H1 (cell line): ENCODE measurements around the gene KCNT1. TPM values are rescaled to one million over a fixed set of nuclear protein-coding genes. Genes with fewer than 3 reads are reported as not detected.

Experiments used
- CTCF ChIA-PET: fragments of 300-600 bp; sonication (Branson Sonifier 250); formaldehyde crosslinking; loops from one replicate; lab custom pipeline; 2021; ENCODE audit not compliant: partially characterized antibody; lab: Charles Lee
- POLR2A ChIA-PET: fragments of 300-600 bp; sonication (Branson Sonifier 250); formaldehyde crosslinking; loops from one replicate; lab custom pipeline; 2021; ENCODE audit warnings: inconsistent platforms; ENCODE audit not compliant: partially characterized antibody; lab: Charles Lee
- DNase-seq, 2 experiments: peaks; one replicate each; pipeline versions ENCODE4 v3.0.0 to v3.0.0-alpha.2; 2010 to 2022; ENCODE audit warnings: low spot score in 2 of 2, low read depth in 1 of 2, mixed read lengths in 1 of 2
- FAIRE-seq: peaks from 2 replicates; lab custom pipeline; 2011; peaks lifted over from hg19 to GRCh38; lab: Jason Lieb, UNC
- H2AFZ ChIP-seq: 2 replicates; pipeline ENCODE4 v1.8.1; 2012; ENCODE audit warnings: low read length, inconsistent platforms
- H2AK5ac ChIP-seq: 2 replicates; pipeline ENCODE4 v1.6.1; 2013; ENCODE audit warnings: low read depth, low read length
- H2BK120ac ChIP-seq: replicated peaks from 2 replicates; pipeline ENCODE3; 2013; ENCODE audit warnings: low read depth, low read length, inconsistent platforms
- H2BK12ac ChIP-seq: 2 replicates; pipeline ENCODE4 v1.6.1; 2013; ENCODE audit warnings: low read depth, low read length
- H2BK15ac ChIP-seq: 2 replicates; pipeline ENCODE4 v1.6.1; 2013; ENCODE audit warnings: low read length
- H2BK20ac ChIP-seq: 2 replicates; pipeline ENCODE4 v1.6.1; 2013; ENCODE audit warnings: low read length
- H2BK5ac ChIP-seq: 2 replicates; pipeline ENCODE4 v1.6.1; 2013; ENCODE audit warnings: low read depth, low read length
- H3K14ac ChIP-seq: 2 replicates; pipeline ENCODE4 v1.6.1; 2013; ENCODE audit warnings: inconsistent platforms; ENCODE audit not compliant: insufficient read length
- H3K18ac ChIP-seq: 2 replicates; pipeline ENCODE4 v1.6.1; 2013; ENCODE audit warnings: low read length; ENCODE audit errors: extremely low read depth
- H3K23ac ChIP-seq: 2 replicates; pipeline ENCODE4 v1.6.1; 2013; ENCODE audit warnings: inconsistent platforms; ENCODE audit not compliant: insufficient read length
- H3K23me2 ChIP-seq: 2 replicates; pipeline ENCODE4 v1.6.1; 2013; ENCODE audit warnings: low read depth, low read length
- H3K27ac ChIP-seq: 2 replicates; pipeline ENCODE4 v1.6.1; 2011; ENCODE audit warnings: low read depth, low read length, inconsistent platforms
- H3K27me3 ChIP-seq, 4 experiments: replicated peaks in 1 of 4; 1 replicate in 1 of 4; 2 replicates in 3 of 4; pipeline versions ENCODE4 v1.6.1 to v1.8.1; 2011 to 2013; ENCODE audit warnings: low read length in 3 of 4, mild to moderate bottlenecking in 3 of 4, inconsistent platforms in 2 of 4, mixed read lengths in 2 of 4, moderate library complexity in 1 of 4; ENCODE audit not compliant: control insufficient read depth in 3 of 4, insufficient read depth in 3 of 4; ENCODE audit errors: extremely low read depth in 1 of 4
- H3K36me3 ChIP-seq, 4 experiments: 2 replicates each; pipeline versions ENCODE4 v1.6.1 to v1.8.1; 2011 to 2013; ENCODE audit warnings: mild to moderate bottlenecking in 4 of 4, low read length in 3 of 4, moderate library complexity in 2 of 4, control low read depth in 1 of 4, inconsistent platforms in 1 of 4; ENCODE audit not compliant: insufficient read depth in 4 of 4, control insufficient read depth in 2 of 4
- H3K4ac ChIP-seq: replicated peaks from 2 replicates; pipeline ENCODE3; 2013; ENCODE audit warnings: low read length, low read depth, mixed read lengths, inconsistent platforms; ENCODE audit not compliant: insufficient read length
- H3K4me1 ChIP-seq, 4 experiments: replicated peaks in 1 of 4; 1 replicate in 1 of 4; 2 replicates in 3 of 4; pipeline versions ENCODE4 v1.6.1 to v1.8.1; 2011 to 2013; ENCODE audit warnings: low read length in 3 of 4, inconsistent platforms in 2 of 4, mixed read lengths in 1 of 4; ENCODE audit not compliant: insufficient read depth in 4 of 4, control insufficient read depth in 3 of 4
- H3K4me2 ChIP-seq, 2 experiments: 2 replicates each; pipeline versions ENCODE4 v1.6.1 to v1.8.1; 2011 to 2013; ENCODE audit warnings: low read depth in 2 of 2, low read length in 2 of 2, control low read depth in 1 of 2, inconsistent platforms in 1 of 2, mild to moderate bottlenecking in 1 of 2; ENCODE audit not compliant: insufficient read depth in 1 of 2
- H3K4me3 ChIP-seq, 4 experiments: fragments of 200-600, 300-600 bp in 1 of 4; sonication (generic), shearing (Covaris generic), sonication (Bioruptor Twin) in 1 of 4; 2 replicates each; pipeline versions ENCODE4 v1.5.1 to v1.8.1; 2011 to 2016; ENCODE audit warnings: low read length in 4 of 4, low read depth in 3 of 4, control low read depth in 2 of 4, inconsistent platforms in 2 of 4, mild to moderate bottlenecking in 2 of 4, mixed read lengths in 1 of 4, moderate library complexity in 1 of 4; ENCODE audit not compliant: insufficient read depth in 2 of 4; ENCODE audit errors: extremely low read depth in 1 of 4
- H3K56ac ChIP-seq: replicated peaks from 2 replicates; pipeline ENCODE3; 2013; ENCODE audit warnings: low read depth, mild to moderate bottlenecking, mixed read lengths, low read length, inconsistent platforms; ENCODE audit not compliant: insufficient read length
- H3K79me1 ChIP-seq: 2 replicates; pipeline ENCODE4 v1.6.1; 2013; ENCODE audit warnings: low read depth, low read length, control low read depth
- H3K79me2 ChIP-seq, 2 experiments: 2 replicates each; pipeline versions ENCODE4 v1.6.1 to v1.8.1; 2012 to 2013; ENCODE audit warnings: low read length in 2 of 2, mild to moderate bottlenecking in 2 of 2, inconsistent platforms in 1 of 2; ENCODE audit not compliant: insufficient read depth in 2 of 2, control insufficient read depth in 1 of 2
- H3K9ac ChIP-seq, 4 experiments: replicated peaks in 1 of 4; 1 replicate in 1 of 4; 2 replicates in 3 of 4; pipeline versions ENCODE4 v1.6.1 to v1.8.1; 2011 to 2013; ENCODE audit warnings: low read depth in 3 of 4, low read length in 3 of 4, control low read depth in 2 of 4, mild to moderate bottlenecking in 2 of 4, moderate library complexity in 2 of 4, inconsistent platforms in 1 of 4; ENCODE audit errors: extremely low read depth in 1 of 4
- H3K9me3 ChIP-seq, 2 experiments: 2 replicates each; pipeline versions ENCODE4 v1.6.1 to v1.8.1; 2012 to 2013; ENCODE audit warnings: mild to moderate bottlenecking in 2 of 2, moderate library complexity in 2 of 2, control low read depth in 1 of 2, inconsistent platforms in 1 of 2, low read depth in 1 of 2, low read length in 1 of 2, mixed read lengths in 1 of 2; ENCODE audit not compliant: insufficient read depth in 2 of 2
- H4K20me1 ChIP-seq, 2 experiments: replicated peaks in 1 of 2; 2 replicates each; pipeline versions ENCODE3 to v1.8.1; 2011 to 2013; ENCODE audit warnings: inconsistent platforms in 2 of 2, low read length in 2 of 2, mild to moderate bottlenecking in 1 of 2; ENCODE audit not compliant: insufficient read depth in 2 of 2, control insufficient read depth in 1 of 2
- H4K5ac ChIP-seq: 2 replicates; pipeline ENCODE4 v1.6.1; 2013; ENCODE audit warnings: low read length, low read depth, mixed read lengths, inconsistent platforms; ENCODE audit not compliant: insufficient read length
- H4K8ac ChIP-seq: 2 replicates; pipeline ENCODE4 v1.8.0; 2013; ENCODE audit warnings: mild to moderate bottlenecking, moderate library complexity, low read length, inconsistent platforms; ENCODE audit not compliant: insufficient read depth; ENCODE audit errors: extremely low read depth
- H4K91ac ChIP-seq: replicated peaks from 2 replicates; pipeline ENCODE3; 2013; ENCODE audit warnings: low read length, mixed read lengths, inconsistent platforms; ENCODE audit not compliant: insufficient read length
- GTF2F1 ChIP-seq: IDR thresholded peaks from 2 replicates; pipeline ENCODE4 v1.6.1; 2012; ENCODE audit warnings: low read depth, low read length, improper control_type of control experiment, borderline replicate concordance
- WGBS, 2 experiments: shearing (Covaris generic) in 1 of 2; methylation state at CpG; one replicate each; pipeline versions ENCODE4 v1.1.6 to v1.1.7; 2013 to 2015; ENCODE audit warnings: low lambda C conversion rate in 2 of 2, mixed read lengths in 2 of 2, inconsistent platforms in 1 of 2, low coverage in 1 of 2, missing lambda C conversion rate in 1 of 2; ENCODE audit not compliant: insufficient replicate concordance in 2 of 2, insufficient coverage in 1 of 2, insufficient read length in 1 of 2; ENCODE audit errors: extremely low coverage in 1 of 2, missing lambda C conversion rate in 1 of 2; 5-methylcytosine and 5-hydroxymethylcytosine counted together
- polyA plus RNA-seq, 7 experiments: library from polyadenylated mRNA; depleted of rRNA in 3 of 7; stranded (reverse) in 5 of 7; unstranded in 2 of 7; fragments of >200 nt in 5 of 7; fragments of 200-250 nt in 2 of 7; gene quantifications; 1 replicate in 5 of 7; 2 replicates in 1 of 7; 4 replicates in 1 of 7; pipeline versions ENCODE4 v1.2.1 to v1.2.3, GENCODE V29; 2011 to 2013; ENCODE audit warnings: missing spikeins in 2 of 7, mixed read lengths in 2 of 7
- total RNA-seq: library from RNA; stranded (reverse); fragmentation: NEBNext Ultra II Directional; extraction: Animal tissue kit (Norgen Biotek cat#: 25700); gene quantifications from 2 replicates; pipeline ENCODE4 v1.2.1, GENCODE V29; 2021

KCNT1 gene
- total and polyA plus RNA-seq, 2 of the 8 experiments (the other 6 are each of a cell fraction or from before 2014, with no cell fraction given) = 0.13 to 0.20 TPM

DNA sequence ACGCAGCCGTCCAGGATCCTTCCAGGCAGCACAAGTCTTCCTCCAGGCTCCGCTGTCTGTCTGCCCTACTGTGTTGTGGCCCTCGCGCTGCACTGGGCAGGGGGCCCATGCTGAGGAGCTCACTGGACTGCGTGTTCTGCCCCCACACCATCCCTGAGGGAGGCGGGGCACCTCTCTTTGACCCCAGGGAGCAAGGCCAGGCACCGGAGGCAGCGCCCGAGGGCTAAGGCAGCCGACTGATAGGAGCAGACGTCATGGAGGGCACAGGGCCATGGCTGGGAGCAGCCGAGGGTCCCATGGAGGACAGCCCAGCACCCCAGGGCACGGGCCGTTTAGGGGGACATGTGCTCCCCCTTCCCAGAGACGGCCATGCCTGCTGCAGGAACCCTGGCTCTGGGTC, 46.7 kb downstream of the KCNT1 start:
- TF ChIP-seq GTF2F1 = no peak
- Histone ChIP-seq H4K20me1 (peaks cover 0 to 3% of the 10 kb centered on the region in 2 experiments), H2BK20ac (no peak overlapping the region), H3K56ac (no peak overlapping the region), H2AK5ac (0 out of 2 replicates have a peak overlapping the region, but pooled peaks have one; percentile 24), H4K5ac (no peak overlapping the region), H3K18ac (no peak overlapping the region), H2AFZ (no peak overlapping the region), H3K4me3 (no peak overlapping the region), H3K36me3 (no peaks in the 10 kb centered on the region), H3K27ac (no peak overlapping the region), H3K23me2 (peaks cover 8% of the 10 kb centered on the region; the same call in 1 of the 2 replicates), H3K9ac (no peak overlapping the region; a peak in 1 of 7 replicates), H2BK5ac (no peak overlapping the region; the same call in 1 of the 2 replicates), H3K79me2 (no peaks in the 10 kb centered on the region), H2BK12ac (no peak overlapping the region), H3K4me1 (no peaks in the 10 kb centered on the region), H4K91ac (no peak overlapping the region), H3K79me1 (no peaks in the 10 kb centered on the region), H3K4me2 (no peak overlapping the region), H3K27me3 (no peaks in the 10 kb centered on the region), H2BK120ac (no peak overlapping the region), H2BK15ac (no peak overlapping the region), H4K8ac (no peak overlapping the region), H3K4ac (no peak overlapping the region), H3K9me3 (no peaks in the 10 kb centered on the region), H3K23ac (no peak overlapping the region), H3K14ac (no peak overlapping the region)
- FAIRE-seq (no peak), DNase-seq (no peak)
- ChIA-PET CTCF (interaction anchor here (0.9 to 1.1 kb wide), 2 partner anchors 32 to 44 kb away, joined by 3 to 4 read pairs; no protein-coding TSS in a partner anchor), POLR2A (no interaction called here)
- 88% methylated on average over 12 of the region's 16 CpGs; no CpG with 5 or more reads in 1 of the 2 experiments for WGBS, 2 experiments
